CD4-positive, alpha-beta T cell treated with Interleukin-15 for 1 hour (primary cell): Measurements from ENCODE around the gene AHCYL1.

ENCODE experiments used
- DNase-seq: peaks from one replicate; pipeline ENCODE4 v3.0.0-alpha.2; 2020

Gene AHCYL1

DNA sequence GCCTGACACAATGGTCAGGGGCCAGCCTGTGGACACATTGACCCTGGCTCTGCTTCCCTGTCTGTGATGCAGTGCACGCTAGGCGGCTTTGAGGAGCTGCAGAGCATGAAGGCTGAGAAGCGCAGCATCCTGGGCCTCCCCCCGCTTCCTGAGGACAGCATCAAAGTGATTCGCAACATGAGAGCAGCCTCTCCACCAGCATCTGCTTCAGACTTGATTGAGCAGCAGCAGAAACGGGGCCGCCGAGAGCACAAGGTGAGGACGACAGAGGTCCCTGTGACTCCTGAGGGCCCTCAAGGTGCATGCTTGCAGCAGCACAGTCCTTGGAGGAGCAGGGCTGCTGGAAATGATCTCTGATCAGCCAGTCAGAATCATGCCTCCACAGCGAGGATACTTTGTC is 58.5 kb downstream of the AHCYL1 start:
- DNase-seq, result no peak

DNA sequence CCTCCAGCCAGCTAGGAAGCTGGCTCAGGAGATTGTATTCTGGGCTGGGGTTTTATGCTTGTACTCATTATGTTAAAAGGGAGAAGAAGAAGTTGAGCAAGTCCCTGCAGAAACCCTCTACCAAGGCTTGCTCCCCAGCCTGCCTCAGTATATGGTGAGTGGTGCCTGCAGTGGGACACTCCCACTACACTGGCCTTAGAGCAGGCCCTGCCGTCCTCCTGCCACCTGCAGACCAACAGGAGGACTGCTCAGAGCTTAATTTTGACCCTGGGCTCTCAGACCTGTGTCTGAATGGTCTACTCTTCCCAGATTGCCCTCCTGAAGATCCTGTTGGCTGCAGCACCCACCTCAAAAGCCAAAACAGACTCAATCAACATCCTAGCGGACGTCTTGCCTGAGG is 62.9 kb downstream of the AHCYL1 start:
- no peak for DNase-seq

DNA sequence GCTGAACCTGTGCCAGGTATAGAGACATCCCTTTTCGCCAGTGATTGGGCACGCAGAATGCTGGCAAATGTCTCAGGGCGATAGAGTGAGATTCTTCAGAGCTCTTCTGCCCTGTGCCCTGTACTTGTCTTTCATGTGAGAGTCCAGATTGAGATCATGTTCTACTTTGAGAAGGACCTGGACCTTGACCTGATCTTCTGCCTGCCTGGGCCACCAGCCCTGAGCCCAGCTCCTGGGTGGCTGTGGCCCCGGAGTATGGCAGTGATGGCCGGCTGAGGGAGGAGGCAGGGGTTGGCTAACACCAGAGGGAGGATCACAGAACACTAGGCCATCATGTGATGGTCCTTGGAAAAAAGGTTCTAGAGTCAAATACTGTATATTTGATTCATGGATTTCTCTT is 63.7 kb downstream of the AHCYL1 start:
- no peak for DNase-seq

DNA sequence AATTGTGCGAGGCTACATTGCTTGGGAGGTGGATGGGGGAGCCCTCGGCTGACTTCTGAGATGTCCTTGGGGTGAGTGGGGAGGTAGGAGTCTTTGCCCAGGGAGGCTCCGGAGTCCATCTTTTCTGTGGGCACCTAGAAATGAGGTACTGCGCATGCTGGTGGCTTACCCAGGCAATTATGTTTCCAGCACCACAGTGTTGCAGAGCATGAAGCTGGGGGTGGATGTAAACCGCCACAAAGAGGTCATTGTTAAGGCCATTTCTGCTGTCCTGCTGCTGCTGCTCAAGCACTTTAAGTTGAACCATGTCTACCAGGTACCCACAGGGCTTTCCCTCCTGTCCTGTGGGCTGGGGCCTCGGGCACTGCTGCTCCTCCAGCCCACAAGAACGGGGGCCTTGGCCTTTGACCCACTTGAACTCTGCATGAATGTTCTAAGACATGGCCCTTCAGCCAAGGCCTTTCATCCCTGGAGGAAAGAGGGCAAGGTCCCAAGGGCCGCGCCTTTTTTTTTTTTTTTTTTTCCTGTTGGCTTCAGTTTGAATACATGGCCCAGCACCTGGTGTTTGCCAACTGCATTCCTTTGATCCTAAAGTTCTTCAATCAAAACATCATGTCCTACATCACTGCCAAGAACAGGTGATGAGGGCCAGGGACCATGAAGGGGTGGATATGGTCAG is 64.5 kb downstream of the AHCYL1 start:
- DNase-seq, result no peak

DNA sequence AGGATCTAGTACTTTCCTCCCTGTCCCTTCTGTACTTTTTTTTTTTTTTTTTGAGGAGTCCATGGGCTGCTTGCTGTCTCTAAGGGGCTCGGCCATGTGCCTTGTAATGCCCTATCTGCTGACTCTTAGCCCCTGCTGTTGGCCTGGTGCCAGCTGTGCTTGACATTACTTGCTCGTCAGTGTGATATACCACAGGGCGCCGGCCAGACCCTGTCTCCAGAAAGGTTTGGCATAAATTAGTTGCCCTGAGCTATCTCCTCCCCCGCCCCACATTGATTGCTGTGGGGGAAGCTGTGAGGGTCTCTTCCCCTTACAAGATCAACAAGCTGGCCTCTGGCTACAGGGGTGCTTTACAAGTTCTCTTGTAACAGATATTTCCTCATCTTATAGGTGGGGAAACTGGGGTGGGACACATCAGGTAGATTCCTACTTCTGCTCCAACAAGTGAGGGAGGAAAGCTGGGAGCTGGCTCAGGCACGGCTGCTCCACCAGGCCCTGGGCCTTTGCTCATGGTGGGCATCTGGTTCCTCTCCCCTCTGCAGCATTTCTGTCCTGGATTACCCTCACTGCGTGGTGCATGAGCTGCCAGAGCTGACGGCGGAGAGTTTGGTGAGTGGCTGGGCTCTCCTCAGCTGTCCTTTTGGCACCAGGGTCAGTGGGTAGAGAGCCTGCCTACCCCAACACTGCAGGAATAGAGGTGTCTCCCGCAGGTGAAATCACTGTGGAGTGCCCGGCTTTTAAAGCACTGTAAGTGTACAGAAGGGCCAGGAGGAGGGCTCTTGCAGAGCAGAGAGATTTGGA is 65.4 kb downstream of the AHCYL1 start:
- no peak for DNase-seq

DNA sequence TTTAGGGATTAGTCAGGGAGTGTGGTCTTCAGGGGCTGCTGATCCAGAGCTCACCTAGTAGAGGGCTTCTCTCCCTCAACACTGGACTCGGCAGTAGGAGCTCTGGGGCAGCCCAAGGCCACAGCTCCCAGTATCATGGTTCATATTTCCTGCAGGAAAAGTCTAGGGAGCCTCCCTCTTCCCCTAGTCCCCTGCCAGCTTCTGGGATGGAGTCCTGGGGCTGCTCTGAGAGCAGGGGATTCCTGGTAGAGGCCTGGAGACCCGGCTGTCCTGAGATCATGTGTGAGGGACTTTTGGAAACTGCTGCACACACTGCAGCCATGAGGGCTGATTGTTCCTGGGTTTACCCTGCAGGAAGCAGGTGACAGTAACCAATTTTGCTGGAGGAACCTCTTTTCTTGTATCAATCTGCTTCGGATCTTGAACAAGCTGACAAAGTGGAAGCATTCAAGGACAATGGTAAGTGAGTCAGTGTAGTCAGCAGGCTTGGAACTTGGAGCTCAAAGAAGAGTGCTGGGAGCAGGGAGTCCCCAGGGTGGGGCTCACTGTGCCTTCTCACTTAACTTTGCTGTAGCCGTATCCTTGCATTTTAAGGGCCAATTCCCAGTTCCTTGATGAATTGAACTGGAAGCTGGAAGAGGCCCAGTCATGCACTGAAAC is 66.2 kb downstream of the AHCYL1 start:
- no peak for DNase-seq

DNA sequence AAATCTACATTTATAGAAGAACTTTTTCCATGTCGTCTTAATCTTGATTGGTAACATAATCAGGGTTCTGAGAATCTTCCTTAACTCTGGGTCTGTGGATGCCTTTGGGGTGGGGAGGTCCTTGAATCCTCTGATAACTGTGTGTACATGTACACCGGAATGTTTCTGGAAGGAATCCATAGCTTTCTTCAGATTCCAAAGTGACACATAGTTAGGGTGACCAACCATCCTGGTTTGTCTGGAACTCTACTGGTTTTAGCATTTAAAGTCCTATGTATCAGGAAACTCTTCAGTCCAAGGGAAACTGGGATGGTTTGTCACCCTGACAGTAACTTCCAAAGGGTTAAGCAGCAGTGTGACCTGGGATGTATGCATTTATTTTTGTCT is 66.7 kb downstream of the AHCYL1 start:
- DNase-seq, result no peak

DNA sequence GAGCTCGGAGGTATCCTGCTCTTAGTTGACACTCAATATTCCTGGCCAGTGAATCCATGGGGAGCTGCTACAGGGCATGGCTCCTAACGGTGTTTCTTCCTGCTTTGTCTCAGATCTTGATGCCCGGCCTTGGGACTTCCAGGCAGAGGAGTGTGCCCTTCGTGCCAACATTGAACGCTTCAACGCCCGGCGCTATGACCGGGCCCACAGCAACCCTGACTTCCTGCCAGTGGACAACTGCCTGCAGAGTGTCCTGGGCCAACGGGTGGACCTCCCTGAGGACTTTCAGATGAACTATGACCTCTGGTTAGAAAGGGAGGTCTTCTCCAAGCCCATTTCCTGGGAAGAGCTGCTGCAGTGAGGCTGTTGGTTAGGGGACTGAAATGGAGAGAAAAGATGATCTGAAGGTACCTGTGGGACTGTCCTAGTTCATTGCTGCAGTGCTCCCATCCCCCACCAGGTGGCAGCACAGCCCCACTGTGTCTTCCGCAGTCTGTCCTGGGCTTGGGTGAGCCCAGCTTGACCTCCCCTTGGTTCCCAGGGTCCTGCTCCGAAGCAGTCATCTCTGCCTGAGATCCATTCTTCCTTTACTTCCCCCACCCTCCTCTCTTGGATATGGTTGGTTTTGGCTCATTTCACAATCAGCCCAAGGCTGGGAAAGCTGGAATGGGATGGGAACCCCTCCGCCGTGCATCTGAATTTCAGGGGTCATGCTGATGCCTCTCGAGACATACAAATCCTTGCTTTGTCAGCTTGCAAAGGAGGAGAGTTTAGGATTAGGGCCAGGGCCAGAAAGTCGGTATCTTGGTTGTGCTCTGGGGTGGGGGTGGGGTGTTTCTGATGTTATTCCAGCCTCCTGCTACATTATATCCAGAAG is 69.2 kb downstream of the AHCYL1 start:
- DNase-seq, result peak; percentile 45

DNA sequence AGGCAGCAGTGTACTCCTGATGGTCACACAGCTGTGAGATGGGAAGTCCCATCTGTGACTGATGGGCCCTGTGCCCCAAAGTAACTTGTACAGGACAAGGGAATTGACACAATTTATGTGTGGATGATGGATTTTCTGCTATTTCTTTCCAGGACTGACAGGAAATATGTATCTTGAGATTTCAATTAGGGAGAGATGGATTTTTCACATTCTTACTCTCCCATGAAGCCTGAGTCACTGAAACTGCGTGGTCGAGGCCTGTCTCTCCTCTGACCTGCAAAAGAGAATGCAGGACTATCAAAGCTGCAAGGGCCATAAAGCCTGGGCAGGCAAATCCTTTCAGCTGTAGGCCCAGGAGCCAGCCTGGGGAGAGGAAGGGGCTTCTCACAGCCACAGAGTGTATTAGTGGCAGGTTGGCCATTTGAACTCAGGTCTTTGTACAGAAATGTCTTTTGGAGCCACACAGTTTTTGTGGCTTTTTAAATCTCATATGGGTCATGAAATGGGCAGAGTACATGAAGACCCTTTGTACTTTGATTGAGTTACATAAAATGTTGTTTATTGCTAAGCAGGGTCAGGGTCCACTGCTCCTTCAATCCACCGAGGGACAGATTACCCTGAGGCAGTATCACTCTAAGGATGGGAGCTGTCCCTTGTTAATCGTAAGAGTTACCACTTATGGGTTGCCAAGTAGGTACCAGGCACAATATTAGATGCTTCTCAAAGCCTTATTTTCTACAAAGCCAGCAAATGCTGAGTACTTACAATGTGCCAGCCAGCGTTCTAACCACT is 71.1 kb downstream of the AHCYL1 start:
- DNase-seq, result no peak

DNA sequence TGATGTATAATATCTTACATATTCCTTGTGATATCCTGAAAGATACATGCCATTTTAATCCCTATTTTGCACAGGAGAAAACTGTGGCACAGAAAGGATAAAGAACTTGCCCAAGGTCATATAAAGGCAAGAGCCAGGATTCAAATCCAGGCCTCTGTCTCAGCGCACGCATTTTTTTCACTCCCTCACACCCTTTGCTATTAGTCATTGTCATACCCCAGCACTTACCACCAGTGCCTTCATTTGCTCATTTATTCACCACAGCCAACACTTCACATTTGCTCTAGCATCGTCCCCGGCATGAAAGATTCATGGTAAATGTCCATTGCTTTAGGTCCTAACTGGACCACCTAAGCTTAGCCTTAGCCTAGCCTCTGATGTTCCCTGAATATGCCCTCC is 71.7 kb downstream of the AHCYL1 start:
- no peak for DNase-seq

DNA sequence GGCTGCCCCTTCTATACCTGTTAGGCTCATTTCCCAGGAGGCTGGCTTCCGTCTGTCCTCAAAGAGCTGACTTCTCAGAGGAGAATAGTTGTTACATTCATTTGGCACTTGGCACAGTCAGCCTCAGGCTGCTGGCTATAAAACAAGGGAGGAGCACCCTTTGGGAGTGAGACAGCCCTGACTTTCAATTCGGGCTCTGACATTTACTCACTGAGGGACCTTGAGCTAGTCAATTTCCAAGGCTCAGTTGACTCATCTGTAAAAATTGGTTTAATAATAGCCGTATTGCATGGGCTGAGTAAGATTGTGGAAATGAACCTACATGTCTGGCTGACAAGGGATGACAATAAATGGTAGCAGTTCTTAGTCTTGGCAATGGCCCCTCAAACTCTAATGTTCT is 72.2 kb downstream of the AHCYL1 start:
- DNase-seq, result no peak

DNA sequence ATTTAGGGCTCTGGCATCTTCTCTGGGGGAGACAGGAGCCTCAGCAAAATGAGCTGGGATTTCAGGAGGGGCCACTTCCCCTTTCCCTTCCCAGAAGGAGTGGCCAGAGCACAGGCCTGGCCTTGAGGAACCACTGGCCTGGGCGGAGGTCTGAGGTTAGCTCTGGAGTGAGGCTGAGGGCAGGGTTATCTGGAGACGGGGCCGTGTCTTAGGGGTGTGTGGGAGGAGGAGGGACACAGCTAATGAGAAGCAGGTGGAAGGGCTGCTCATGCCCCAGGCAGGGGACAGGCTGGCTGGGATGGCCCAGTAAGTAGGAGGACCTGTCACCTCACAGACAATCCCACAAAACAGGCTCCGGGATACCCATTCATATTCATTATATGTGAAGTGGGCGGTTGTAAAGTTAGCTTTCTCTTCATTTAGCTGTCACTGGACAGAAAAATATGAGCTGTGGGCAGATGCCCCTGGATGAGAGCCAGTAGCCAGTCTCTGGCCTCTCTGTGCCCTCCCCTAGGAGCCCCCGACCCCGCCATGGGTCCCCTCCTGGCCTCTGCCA is 73.5 kb downstream of the AHCYL1 start:
- no peak for DNase-seq

DNA sequence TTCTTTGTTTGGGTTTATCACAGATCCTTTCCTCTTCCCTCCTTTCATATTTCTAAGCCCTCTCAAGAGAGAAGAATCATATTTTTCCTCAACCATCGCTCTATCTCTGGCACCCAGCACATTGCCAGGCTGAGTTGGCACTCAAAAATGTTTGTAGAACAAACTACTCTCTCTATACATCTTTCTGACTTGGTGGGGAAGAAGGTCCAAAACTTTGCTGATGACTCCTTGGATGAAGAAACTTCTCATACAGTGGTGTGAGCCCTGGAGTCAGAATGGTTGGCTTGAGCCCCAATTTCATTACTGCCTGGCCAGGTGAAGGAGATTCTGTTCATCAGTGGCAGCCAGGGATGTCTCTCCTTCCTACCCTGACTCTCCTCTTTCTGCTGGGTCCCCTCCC is 74.0 kb downstream of the AHCYL1 start:
- no peak for DNase-seq

DNA sequence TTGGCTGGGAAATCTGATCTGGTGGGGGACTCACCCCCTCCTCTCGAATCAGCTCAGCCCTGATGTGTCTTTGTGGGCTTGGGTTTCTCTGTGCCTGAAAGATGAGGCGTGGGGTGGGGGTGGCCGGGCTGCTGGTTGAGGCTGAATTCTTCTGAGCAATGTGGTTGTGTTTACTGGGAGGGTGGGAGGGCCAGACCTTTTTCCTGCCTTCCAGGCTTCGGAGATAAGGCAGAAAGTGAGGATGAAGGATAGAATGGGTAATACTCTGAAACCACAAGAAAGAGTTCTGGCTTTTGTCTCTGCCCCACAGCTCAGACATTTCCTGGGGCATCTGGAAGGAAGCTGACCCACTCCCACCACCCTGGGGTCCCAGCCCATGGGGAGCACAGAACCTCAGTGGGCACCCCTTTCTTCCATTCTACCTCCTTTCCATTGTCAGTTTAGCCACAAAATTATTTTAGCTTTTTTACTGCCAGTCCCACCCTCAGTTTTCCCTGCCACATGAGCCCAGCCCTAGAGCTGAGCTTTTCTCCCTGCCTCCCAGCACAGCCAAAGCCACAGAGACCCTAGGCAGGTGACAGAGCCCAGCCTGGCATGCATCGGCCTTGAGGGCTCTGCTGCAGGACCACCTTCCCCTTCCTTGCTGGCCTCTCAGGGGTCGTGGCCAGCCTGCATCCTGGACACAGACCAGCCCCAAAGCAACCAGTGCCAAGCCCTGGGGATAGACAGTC is 74.7 kb downstream of the AHCYL1 start:
- DNase-seq, result no peak

DNA sequence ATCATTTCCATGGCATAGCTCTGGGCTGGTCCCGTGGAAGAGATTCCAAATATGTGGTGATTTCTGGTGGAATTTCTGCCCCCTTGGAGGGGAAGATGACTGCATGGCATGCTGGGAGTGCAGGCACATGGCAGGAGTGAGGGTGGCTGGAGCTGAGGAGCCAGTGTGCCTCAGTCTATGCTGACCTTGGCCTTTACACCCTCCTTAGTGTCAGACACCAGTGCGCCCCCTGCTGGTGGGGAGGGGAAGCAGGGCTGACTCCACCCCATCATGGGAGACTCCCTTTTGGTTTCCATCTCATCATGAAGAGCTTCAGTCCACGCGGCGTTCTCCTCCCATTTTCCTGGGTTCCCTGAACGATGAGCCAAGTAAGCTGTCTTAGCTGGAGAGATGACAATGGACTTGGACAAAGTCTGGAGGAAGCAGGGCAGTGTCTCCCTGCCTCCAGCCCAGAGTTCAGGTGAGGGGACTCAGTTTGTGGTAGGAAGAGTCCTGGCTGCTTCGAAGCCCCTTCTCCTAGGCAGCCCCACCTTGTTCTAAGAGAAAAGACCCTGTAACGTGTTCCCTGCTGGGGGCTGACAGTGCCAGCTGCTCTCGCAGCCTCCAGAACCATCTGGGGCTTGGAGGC is 75.6 kb downstream of the AHCYL1 start:
- DNase-seq, result peak; percentile 56

DNA sequence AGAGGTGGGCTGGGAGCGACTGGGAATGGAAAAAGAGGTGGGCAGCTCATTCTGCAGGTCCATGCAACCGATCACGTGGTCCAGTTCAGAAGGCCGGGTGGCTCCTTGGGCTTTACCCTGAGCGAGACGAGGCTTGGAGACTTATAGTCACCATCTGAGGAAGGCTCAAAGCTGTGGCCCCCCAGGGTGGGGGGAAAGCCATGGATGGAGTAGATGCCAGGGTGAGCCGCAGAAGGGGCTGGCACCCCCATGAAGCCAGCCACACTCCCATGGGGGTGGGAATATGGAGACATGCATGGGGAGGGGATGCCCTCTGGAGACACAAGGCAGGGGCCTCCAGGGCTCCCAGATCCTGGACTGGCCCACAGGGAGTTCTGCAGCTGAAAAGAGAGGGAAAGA is 76.1 kb downstream of the AHCYL1 start:
- no peak for DNase-seq

DNA sequence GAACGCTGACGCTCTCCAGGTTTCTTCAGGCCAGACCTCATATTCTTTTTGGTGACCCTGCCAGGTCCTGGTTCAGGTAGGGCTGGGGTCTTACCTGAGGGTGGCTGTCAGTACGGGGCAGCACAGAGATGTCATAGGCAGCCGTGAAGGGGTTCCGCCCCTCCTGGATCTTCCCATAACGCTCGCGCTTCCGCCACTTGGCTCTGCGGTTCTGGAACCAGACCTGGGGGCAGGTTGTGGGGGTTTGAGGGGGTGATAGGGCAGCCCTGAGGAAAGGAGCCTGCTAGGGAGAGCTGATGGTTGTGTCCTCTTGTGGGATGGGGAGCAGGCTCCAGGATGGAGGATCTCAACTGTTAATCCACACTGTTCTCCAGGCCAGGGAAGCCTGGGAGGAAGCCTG is 76.8 kb downstream of the AHCYL1 start:
- no peak for DNase-seq

DNA sequence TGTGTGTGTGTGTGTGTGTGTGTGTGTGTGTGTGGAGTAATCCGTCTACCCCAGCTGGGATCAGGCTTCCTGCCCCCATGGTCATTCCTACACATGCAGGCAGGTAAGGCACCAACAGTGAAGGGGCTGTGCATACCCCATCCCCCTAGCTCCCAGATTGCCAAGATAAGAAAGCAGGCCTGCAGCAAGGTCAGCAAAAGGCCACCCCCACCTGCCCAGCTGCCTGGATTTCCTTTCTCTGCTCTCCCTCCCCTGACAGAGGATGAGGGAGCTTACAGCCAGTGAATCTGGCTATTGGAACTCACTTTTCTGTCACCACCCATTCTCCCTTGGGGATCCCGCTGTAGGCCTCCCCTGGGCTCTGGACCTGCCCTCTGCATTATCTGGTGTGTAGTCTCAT is 78.0 kb downstream of the AHCYL1 start:
- no peak for DNase-seq

DNA sequence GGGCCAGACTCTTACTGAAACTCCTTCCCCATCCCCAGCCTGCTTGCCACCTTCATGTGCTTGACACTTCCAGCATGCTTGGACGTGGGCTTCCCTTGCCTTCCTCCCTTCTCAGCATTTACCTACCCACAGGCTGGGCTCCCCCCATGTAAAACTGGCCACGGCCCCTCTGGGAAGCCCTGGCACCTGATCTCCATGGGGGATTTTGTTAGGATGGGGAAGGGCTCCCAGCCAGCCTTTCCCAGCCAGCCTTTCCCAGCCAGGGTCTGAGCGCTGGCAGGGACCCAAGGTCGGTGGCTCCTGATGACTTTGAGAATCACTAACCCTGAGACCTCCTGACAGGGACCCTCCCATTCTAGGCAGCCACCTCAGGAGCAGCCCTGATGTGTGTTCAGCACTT is 79.2 kb downstream of the AHCYL1 start:
- no peak for DNase-seq

DNA sequence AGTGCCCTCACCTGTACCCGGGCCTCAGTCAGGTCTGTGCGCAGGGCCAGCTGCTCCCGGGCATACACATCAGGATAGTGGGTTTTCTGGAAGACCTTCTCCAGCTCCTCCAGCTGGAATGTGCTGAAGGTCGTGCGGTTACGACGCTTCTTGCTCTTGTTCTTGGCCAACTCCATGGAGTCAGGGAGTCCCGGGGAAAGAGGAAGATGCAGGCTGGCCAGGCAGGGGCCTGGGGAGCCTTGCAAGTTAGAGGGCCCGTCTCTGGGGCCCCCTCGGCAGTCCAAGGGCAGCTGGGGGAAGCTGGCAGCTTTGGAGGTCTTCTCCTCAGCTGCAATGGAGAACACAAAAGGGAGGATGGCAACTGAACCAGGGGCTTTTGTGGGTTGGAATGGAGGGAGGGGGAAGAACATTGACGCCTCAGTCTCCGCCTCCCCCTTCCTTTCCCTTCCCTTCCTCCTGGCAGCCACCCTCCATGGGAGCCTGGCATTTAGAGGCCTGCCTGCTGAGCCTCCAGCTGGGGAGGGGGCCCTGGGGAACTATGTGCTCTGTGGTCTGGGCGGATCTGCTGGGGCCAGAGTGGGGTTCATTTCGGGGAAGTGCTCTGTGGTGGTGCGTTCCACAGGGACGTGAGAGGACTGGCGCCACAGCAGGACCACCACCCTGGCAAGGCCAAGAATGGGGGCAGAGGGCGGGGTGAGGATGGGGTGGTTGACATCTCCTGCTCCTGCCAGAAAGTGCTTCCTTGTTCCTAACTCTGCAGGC is 80.2 kb downstream of the AHCYL1 start:
- no peak for DNase-seq
